BLaER1 treated with 17β-estradiol and CSF1 and Interleukin-3, amounts not matched to agents 10 nM and 100 nM (cell line): ENCODE measurements around the gene GMIP.
"Not testable (repeated sequence)": the region's sequence is repeated elsewhere in the genome, so short reads cannot be mapped to it uniquely, and the experiment has no call there.

Source experiments
- H3K27ac ChIP-seq, 11 experiments: shearing (Covaris generic); formaldehyde crosslinking; 2 replicates each; pipeline ENCODE4 v1.8.1; 2022
- H3K27me3 ChIP-seq, 11 experiments: shearing (Covaris generic); formaldehyde crosslinking; 2 replicates each; pipeline ENCODE4 v1.8.1; 2022
- H3K36me3 ChIP-seq, 11 experiments: shearing (Covaris generic); formaldehyde crosslinking; 2 replicates each; pipeline ENCODE4 v1.8.1; 2022
- H3K4me1 ChIP-seq, 10 experiments: shearing (Covaris generic); formaldehyde crosslinking; 2 replicates each; pipeline ENCODE4 v1.8.1; 2022
- H3K4me2 ChIP-seq, 11 experiments: shearing (Covaris generic); formaldehyde crosslinking; 2 replicates each; pipeline ENCODE4 v1.8.1; 2022
- H3K4me3 ChIP-seq, 10 experiments: shearing (Covaris generic); formaldehyde crosslinking; 2 replicates each; pipeline ENCODE4 v1.8.1; 2022
- H3K9ac ChIP-seq, 11 experiments: shearing (Covaris generic); formaldehyde crosslinking; 2 replicates each; pipeline ENCODE4 v1.8.1; 2022
- H3K9me3 ChIP-seq, 11 experiments: shearing (Covaris generic); formaldehyde crosslinking; replicated peaks in 1 of 11; 2 replicates each; pipeline ENCODE4 v1.8.1; 2022
- H4K20me1 ChIP-seq, 11 experiments: shearing (Covaris generic); formaldehyde crosslinking; 2 replicates each; pipeline ENCODE4 v1.8.1; 2022
- Cebpa-rat ChIP-seq, 11 experiments: shearing (Covaris generic); IDR thresholded peaks; 2 replicates each; pipeline ENCODE4 v1.8.1; 2022

Gene GMIP

DNA sequence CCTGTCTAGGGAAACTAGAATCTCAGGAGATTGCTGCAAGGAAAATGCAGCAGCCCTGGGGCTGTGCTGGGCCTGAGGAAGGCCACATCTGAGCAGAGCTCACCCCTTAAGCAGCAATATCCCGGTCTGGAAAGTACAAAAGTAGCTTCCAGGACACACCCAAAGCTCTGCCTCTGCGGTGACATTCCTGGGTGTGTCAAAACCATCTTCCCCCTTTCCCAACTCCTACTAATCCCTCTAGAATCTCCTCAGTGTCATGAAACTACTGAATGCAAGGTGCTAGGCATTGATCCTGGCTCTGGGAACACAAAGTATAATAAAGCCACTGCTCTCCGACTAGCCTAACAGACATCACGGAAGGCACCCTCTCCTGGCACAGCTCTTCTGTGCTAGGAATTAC lies 30.0 kb downstream of the GMIP start:
- Histone ChIP-seq H3K4me3 (no peak overlapping the region), H3K9ac (no peak overlapping the region), H3K4me2 (no peak overlapping the region), H4K20me1 (no peaks in the 10 kb centered on the region), H3K36me3 (no peaks in the 10 kb centered on the region), H3K9me3 (no peaks in the 10 kb centered on the region), H3K27me3 (no peaks in the 10 kb centered on the region), H3K4me1 (peaks cover 6 to 18% (median 11%) of the 10 kb centered on the region in 10 experiments; a peak in 18 of 20 replicates), H3K27ac (no peak overlapping the region)
- no peak for TF ChIP-seq Cebpa-rat (IDR thresholded peaks at IDR 0.05)

GRCh38 chr19:19610376-19611202 lies 32.9 kb downstream of the GMIP start:
- peaks cover 0 to 22% (median 15%) of the 10 kb centered on the region in 10 experiments; a peak in 17 of 20 replicates for H3K4me1 ChIP-seq
- no peak for TF ChIP-seq Cebpa-rat (IDR thresholded peaks at IDR 0.05)
- no peaks in the 10 kb centered on the region for H3K9me3 ChIP-seq
- no peak overlapping the region for H3K4me2 ChIP-seq
- no peak overlapping the region for H3K27ac ChIP-seq
- H3K4me3 ChIP-seq: no peak overlapping the region
- H3K27me3 ChIP-seq: no peaks in the 10 kb centered on the region
- H3K36me3 ChIP-seq: no peaks in the 10 kb centered on the region
- no peaks in the 10 kb centered on the region for H4K20me1 ChIP-seq
- H3K9ac ChIP-seq: no peak overlapping the region

DNA sequence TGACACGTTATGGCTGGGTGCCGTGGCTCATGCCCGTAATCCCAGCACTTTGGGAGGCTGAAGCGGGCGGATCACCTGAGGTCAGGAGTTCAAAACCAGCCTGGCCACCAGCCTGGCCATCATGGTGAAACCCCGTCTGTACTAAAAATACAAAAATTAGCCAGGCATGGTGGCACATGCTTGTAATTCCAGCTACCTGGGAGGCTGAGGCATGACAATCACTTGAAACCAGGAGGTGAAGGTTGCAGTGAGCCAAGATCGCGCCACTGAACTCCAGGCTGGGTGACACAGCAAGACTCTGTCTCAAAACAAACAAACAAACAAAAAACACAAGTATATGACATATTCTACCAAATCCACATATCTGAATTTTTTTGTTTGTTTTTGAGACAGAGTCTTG lies 36.8 kb downstream of the GMIP start:
- Histone ChIP-seq H3K27ac (peak overlapping the region in 1 of 11 experiments; percentile 29; a peak in 2 of 22 replicates), H3K4me1 (peaks cover 0 to 41% (median 26%) of the 10 kb centered on the region in 10 experiments; a peak in 17 of 20 replicates), H3K4me2 (peak overlapping the region in 5 of 11 experiments; percentile 13 to 55 (median 48); a peak in 3 of 22 replicates)
- not testable (repeated sequence) for H3K27me3 ChIP-seq, H3K4me3 ChIP-seq, H3K9ac ChIP-seq, H3K9me3 ChIP-seq, H3K36me3 ChIP-seq, H4K20me1 ChIP-seq

GRCh38 chr19:19606021-19606420 lies 37.4 kb downstream of the GMIP start:
- Histone ChIP-seq H3K27ac (peak overlapping the region in 3 of 11 experiments; percentile 11 to 36 (median 29); a peak in 4 of 22 replicates), H4K20me1 (no peaks in the 10 kb centered on the region), H3K9ac (peak overlapping the region in 1 of 11 experiments; percentile 34; a peak in 2 of 22 replicates), H3K4me1 (peaks cover 1 to 48% (median 31%) of the 10 kb centered on the region in 10 experiments; a peak in 19 of 20 replicates), H3K4me2 (peak overlapping the region; percentile 3 to 55 (median 18); a peak in 14 of 22 replicates), H3K9me3 (no peaks in the 10 kb centered on the region), H3K4me3 (no peak overlapping the region), H3K36me3 (no peaks in the 10 kb centered on the region), H3K27me3 (no peaks in the 10 kb centered on the region)
- no peak for TF ChIP-seq Cebpa-rat (IDR thresholded peaks at IDR 0.05)

DNA sequence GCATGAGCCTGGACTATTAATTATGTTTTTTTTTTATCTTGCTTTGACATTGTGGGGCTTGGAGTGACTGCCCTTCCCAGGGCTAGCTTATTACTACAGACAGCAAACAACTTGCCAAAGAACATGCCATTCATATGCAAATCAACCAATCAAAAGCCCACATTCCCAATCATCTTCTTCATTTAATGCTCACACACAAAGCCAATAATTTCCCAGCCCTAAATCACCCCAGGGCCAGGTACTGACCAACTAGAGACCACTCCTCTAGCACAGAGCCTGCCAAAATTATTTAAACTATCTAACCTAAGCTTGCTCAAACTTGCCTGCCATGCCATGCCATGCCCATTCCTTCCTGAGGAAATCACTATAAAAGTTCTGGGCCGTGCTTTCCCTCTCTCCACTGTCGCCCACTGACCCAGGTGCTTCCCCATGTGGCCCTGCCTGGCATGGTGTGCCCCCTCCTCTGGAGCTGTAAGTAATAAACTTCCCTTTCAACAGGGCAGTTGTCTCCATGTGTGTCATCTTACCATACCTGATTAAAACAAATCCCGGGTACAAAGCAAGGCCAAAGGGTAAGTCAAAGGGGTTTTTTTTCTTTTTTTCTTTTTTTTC lies 40.6 kb downstream of the GMIP start:
- H3K27me3 ChIP-seq: no peaks in the 10 kb centered on the region
- no peaks in the 10 kb centered on the region for H4K20me1 ChIP-seq
- no peak overlapping the region for H3K9ac ChIP-seq
- H3K27ac ChIP-seq: no peak overlapping the region
- H3K4me1 ChIP-seq: peaks cover 19 to 68% (median 48%) of the 10 kb centered on the region in 10 experiments
- no peak for TF ChIP-seq Cebpa-rat (IDR thresholded peaks at IDR 0.05)
- no peaks in the 10 kb centered on the region for H3K9me3 ChIP-seq
- no peaks in the 10 kb centered on the region for H3K36me3 ChIP-seq
- H3K4me2 ChIP-seq: peak overlapping the region in 8 of 11 experiments; percentile 33 to 59 (median 49); a peak in 16 of 22 replicates
- H3K4me3 ChIP-seq: no peak overlapping the region

GRCh38 chr19:19602136-19602712 lies 41.2 kb downstream of the GMIP start:
- H4K20me1 ChIP-seq: no peaks in the 10 kb centered on the region
- peak overlapping the region in 5 of 11 experiments; percentile 33 to 59 (median 45); a peak in 5 of 22 replicates for H3K4me2 ChIP-seq
- no peaks in the 10 kb centered on the region for H3K9me3 ChIP-seq
- H3K36me3 ChIP-seq: no peaks in the 10 kb centered on the region
- peaks cover 25 to 74% (median 53%) of the 10 kb centered on the region in 10 experiments for H3K4me1 ChIP-seq
- no peak overlapping the region for H3K4me3 ChIP-seq
- TF ChIP-seq Cebpa-rat (IDR thresholded peaks at IDR 0.05): no peak
- no peaks in the 10 kb centered on the region for H3K27me3 ChIP-seq
- no peak overlapping the region for H3K9ac ChIP-seq
- H3K27ac ChIP-seq: no peak overlapping the region

DNA sequence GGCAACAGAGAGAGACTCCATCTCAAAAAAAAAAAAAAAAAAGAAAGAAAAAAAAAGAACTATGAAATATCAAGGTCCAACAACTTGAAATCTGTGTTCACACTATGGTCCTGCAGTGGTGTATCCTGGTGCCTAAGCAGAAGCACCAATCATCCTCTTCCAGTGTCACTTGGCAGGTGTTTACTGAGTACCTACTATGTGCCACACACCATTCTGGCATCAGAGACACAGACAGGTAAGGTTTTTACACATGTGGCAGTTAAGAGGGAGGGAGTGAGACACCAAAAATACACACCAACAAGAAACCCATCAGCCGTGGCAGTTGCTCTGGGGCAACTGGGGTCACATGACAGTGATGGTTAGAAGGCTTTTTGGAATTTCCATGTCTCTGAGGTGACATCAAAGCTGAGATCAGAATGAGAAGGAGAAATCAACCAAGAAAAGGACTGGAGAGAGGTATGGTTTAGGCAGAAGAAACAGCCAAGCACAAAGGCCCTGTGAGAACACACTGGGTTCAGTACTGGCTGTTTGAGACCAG lies 42.6 kb downstream of the GMIP start:
- peak overlapping the region in 1 of 11 experiments; percentile 20; a peak in 1 of 22 replicates for H3K27ac ChIP-seq
- H3K4me2 ChIP-seq: peak overlapping the region in 8 of 11 experiments; percentile 18 to 63 (median 44); a peak in 14 of 22 replicates
- no peak overlapping the region for H3K4me3 ChIP-seq
- H3K27me3 ChIP-seq: no peaks in the 10 kb centered on the region
- no peak for TF ChIP-seq Cebpa-rat (IDR thresholded peaks at IDR 0.05)
- no peaks in the 10 kb centered on the region for H3K9me3 ChIP-seq
- H4K20me1 ChIP-seq: no peaks in the 10 kb centered on the region
- peaks cover 30 to 80% (median 60%) of the 10 kb centered on the region in 10 experiments for H3K4me1 ChIP-seq
- no peaks in the 10 kb centered on the region for H3K36me3 ChIP-seq
- H3K9ac ChIP-seq: no peak overlapping the region

GRCh38 chr19:19598728-19599451 lies 44.6 kb downstream of the GMIP start:
- not testable (repeated sequence) for H3K27me3 ChIP-seq, H4K20me1 ChIP-seq, H3K9ac ChIP-seq, H3K9me3 ChIP-seq, H3K4me3 ChIP-seq, H3K36me3 ChIP-seq
- Histone ChIP-seq H3K27ac (peak overlapping the region in 6 of 11 experiments; percentile 17 to 69 (median 58); a peak in 7 of 22 replicates), H3K4me2 (peak overlapping the region; percentile 5 to 66 (median 42); a peak in 18 of 22 replicates), H3K4me1 (peaks cover 47 to 92% (median 72%) of the 10 kb centered on the region in 10 experiments)
